OCI-LY7 (cell line): ENCODE measurements around the gene PFDN4. TPM values are rescaled to one million over a fixed set of nuclear protein-coding genes. Genes with fewer than 3 reads are reported as not detected.

Source experiments
- BruUV-seq: library from RNA; stranded (reverse); fragments of 400-500 nt; replicated peaks from 2 replicates; lab custom pipeline; 2021; lab: Mats Ljungman, UMichigan
- CTCF ChIA-PET: fragments of 300-600 bp; sonication (Branson Sonifier 250); formaldehyde crosslinking; loops from one replicate; lab custom pipeline; 2022; ENCODE audit warnings: antibody characterized with exemption; ENCODE audit not compliant: unreplicated experiment; lab: Charles Lee
- POLR2A ChIA-PET: fragments of 300-600 bp; sonication (Branson Sonifier 250); formaldehyde crosslinking; loops from one replicate; lab custom pipeline; 2022; ENCODE audit warnings: antibody characterized with exemption; lab: Charles Lee
- DNase-seq: peaks from one replicate; pipeline ENCODE4 v3.0.0-alpha.2; 2015; ENCODE audit warnings: low spot score
- H2AFZ ChIP-seq: fragments of 200-600 bp; sonication (generic), shearing (Covaris generic); 2 replicates; pipeline ENCODE4 v1.6.1; 2014; ENCODE audit warnings: mild to moderate bottlenecking, antibody characterized with exemption, low read length, moderate library complexity
- H3K27ac ChIP-seq: fragments of 200-600 bp; sonication (generic); 2 replicates; pipeline ENCODE4 v1.5.1; 2014; ENCODE audit warnings: mixed run types, low read depth, mild to moderate bottlenecking, moderate library complexity, low read length, inconsistent platforms; ENCODE audit not compliant: poor library complexity, severe bottlenecking
- H3K36me3 ChIP-seq: fragments of 200-600 bp; sonication (generic); 2 replicates; pipeline ENCODE4 v1.6.1; 2014; ENCODE audit warnings: mild to moderate bottlenecking, antibody characterized with exemption, low read length, moderate library complexity, mixed read lengths; ENCODE audit not compliant: insufficient read depth
- H3K4me1 ChIP-seq: fragments of 200-600 bp; sonication (generic); 2 replicates; pipeline ENCODE4 v1.5.1; 2014; ENCODE audit warnings: mild to moderate bottlenecking, low read length; ENCODE audit not compliant: insufficient read depth, poor library complexity, severe bottlenecking
- H3K4me2 ChIP-seq: fragments of 200-600 bp; sonication (generic); 2 replicates; pipeline ENCODE4 v1.6.1; 2014; ENCODE audit warnings: mild to moderate bottlenecking, low read length
- H3K4me3 ChIP-seq: fragments of 200-600 bp; sonication (generic); 2 replicates; pipeline ENCODE4 v1.5.1; 2014; ENCODE audit warnings: mild to moderate bottlenecking, low read depth, low read length; ENCODE audit not compliant: poor library complexity, severe bottlenecking
- H3K79me2 ChIP-seq: fragments of 200-600 bp; sonication (generic); 2 replicates; pipeline ENCODE4 v1.6.1; 2016; ENCODE audit warnings: low read depth, mild to moderate bottlenecking, low read length, moderate library complexity, mixed read lengths; ENCODE audit not compliant: insufficient read depth
- H3K9me2 ChIP-seq: fragments of 200-600 bp; sonication (generic); 2 replicates; pipeline ENCODE4 v1.6.1; 2016; ENCODE audit warnings: mild to moderate bottlenecking, low read length, mixed read lengths; ENCODE audit not compliant: insufficient read depth
- H3K9me3 ChIP-seq: fragments of 200-600 bp; sonication (generic); 2 replicates; pipeline ENCODE4 v1.6.1; 2014; ENCODE audit warnings: mild to moderate bottlenecking, mixed run types, low read length, mixed read lengths
- H4K20me1 ChIP-seq: fragments of 200-600 bp; sonication (generic); 2 replicates; pipeline ENCODE4 v1.6.1; 2014; ENCODE audit warnings: mild to moderate bottlenecking, antibody characterized with exemption, low read length, moderate library complexity, mixed read lengths; ENCODE audit not compliant: insufficient read depth
- EZH2phosphoT487 ChIP-seq: fragments of 200-600 bp; sonication (generic); IDR thresholded peaks from 2 replicates; pipeline ENCODE4 v1.6.1; 2018; ENCODE audit warnings: low read depth, borderline replicate concordance, mild to moderate bottlenecking, mixed run types, antibody characterized with exemption, low read length, moderate library complexity, mixed read lengths
- intact Hi-C: fragments of 100-400 bp; cut with micrococcal nuclease; formaldehyde crosslinking; loops from one replicate; pipeline ENCODE4 v1.10.0; 2022; ENCODE audit not compliant: unreplicated experiment
- total RNA-seq, 2 experiments: library from RNA; depleted of rRNA in 1 of 2; stranded (reverse); fragments of >200 nt in 1 of 2; shearing (Covaris generic) in 1 of 2; gene quantifications; 2 replicates each; pipeline ENCODE4 v1.2.3, GENCODE V29; 2014 to 2022
- TF ChIP-seq, protein P1 (sequence below): fragments of 200-600 bp; sonication (generic); conservative IDR thresholded peaks from 2 replicates; pipeline ENCODE4 v1.5.1; 2014; ENCODE audit warnings: mild to moderate bottlenecking, antibody characterized with exemption, low read length, moderate library complexity, mixed read lengths

Gene PFDN4
- total RNA-seq, 2 experiments from 2014 or later = 29.7 to 40.7 TPM

DNA sequence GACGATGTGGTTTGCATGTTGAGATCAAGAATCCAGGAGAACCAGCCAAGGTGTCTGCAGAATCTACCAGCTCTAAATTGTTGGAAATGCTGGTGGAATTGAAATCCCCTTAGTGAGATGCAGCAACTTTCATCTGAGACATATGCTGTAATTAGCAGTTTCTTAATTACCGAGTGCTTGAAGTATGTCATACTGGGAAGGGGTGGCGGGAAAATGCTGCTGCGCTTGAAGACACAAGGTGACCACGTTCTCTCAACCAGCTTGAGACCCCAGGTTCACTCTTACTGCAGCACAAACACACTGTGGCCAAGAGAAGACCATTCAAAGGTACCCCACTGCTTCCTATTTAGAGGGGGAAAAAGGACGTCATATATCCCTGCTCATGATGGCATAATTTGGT lies 59.0 kb downstream of the PFDN4 start:
- H3K9me2 ChIP-seq = no peaks in the 10 kb centered on the region
- CTCF ChIA-PET = no interaction called here

DNA sequence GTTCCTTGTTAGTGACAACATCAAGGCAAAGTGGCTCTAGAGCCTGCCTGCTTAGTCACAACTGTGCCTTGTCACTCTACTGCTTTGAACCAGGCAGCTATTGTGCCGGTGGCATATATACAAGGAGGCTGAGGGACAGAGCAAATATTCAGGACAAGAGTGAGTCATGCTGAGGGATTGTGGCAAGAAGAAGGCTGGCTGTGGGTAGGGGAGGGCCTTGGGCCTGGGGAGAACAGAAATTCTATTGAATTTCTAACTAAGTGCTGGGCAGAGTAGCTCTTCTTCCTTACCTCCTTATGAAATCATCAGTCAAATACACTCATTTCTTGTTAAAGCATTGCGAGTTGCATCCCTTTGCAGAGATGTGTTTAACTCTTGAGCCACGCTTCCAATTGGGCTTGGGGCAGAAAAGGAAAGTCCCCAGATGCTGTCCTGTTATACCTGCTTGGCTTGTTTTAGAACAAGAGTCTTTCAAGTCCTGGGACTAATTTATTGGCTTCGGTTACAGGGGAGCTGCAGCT lies 59.7 kb downstream of the PFDN4 start:
- H3K27ac ChIP-seq = no peak overlapping the region
- no peaks in the 10 kb centered on the region for H3K9me2 ChIP-seq
- intact Hi-C loops = no loop called here
- H4K20me1 ChIP-seq = no peaks in the 10 kb centered on the region
- H3K4me1 ChIP-seq = no peaks in the 10 kb centered on the region
- BruUV-seq = no TSS peak
- H2AFZ ChIP-seq = no peak overlapping the region
- H3K9me3 ChIP-seq = no peaks in the 10 kb centered on the region
- H3K36me3 ChIP-seq = no peaks in the 10 kb centered on the region
- no peak overlapping the region for H3K4me3 ChIP-seq
- H3K79me2 ChIP-seq = no peaks in the 10 kb centered on the region
- ChIA-PET POLR2A (interaction anchor here (0.6 kb wide), 1 partner anchor 9 kb away, joined by 3 read pairs; no protein-coding TSS in a partner anchor), CTCF (no interaction called here)
- no peak for TF ChIP-seq EZH2phosphoT487
- TF ChIP-seq, protein P1, sequence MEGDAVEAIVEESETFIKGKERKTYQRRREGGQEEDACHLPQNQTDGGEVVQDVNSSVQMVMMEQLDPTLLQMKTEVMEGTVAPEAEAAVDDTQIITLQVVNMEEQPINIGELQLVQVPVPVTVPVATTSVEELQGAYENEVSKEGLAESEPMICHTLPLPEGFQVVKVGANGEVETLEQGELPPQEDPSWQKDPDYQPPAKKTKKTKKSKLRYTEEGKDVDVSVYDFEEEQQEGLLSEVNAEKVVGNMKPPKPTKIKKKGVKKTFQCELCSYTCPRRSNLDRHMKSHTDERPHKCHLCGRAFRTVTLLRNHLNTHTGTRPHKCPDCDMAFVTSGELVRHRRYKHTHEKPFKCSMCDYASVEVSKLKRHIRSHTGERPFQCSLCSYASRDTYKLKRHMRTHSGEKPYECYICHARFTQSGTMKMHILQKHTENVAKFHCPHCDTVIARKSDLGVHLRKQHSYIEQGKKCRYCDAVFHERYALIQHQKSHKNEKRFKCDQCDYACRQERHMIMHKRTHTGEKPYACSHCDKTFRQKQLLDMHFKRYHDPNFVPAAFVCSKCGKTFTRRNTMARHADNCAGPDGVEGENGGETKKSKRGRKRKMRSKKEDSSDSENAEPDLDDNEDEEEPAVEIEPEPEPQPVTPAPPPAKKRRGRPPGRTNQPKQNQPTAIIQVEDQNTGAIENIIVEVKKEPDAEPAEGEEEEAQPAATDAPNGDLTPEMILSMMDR = no peak
- no peak for DNase-seq
- H3K4me2 ChIP-seq = no peak overlapping the region

More for the DNA sequence above, 59.0 kb downstream of the PFDN4 start:
- Histone ChIP-seq H3K36me3 (no peaks in the 10 kb centered on the region), H3K4me1 (no peaks in the 10 kb centered on the region), H2AFZ (no peak overlapping the region), H4K20me1 (no peaks in the 10 kb centered on the region), H3K27ac (no peak overlapping the region), H3K9me3 (no peaks in the 10 kb centered on the region), H3K79me2 (no peaks in the 10 kb centered on the region), H3K4me3 (no peak overlapping the region), H3K4me2 (no peak overlapping the region)
- no TSS peak for BruUV-seq
- POLR2A ChIA-PET = no interaction called here
- TF ChIP-seq, protein P1 = no peak
- TF ChIP-seq EZH2phosphoT487 = no peak
- intact Hi-C loops = no loop called here
- DNase-seq = no peak

- H3K79me2 ChIP-seq = no peaks in the 10 kb centered on the region
- no peaks in the 10 kb centered on the region for H4K20me1 ChIP-seq
- no peak overlapping the region for H3K4me2 ChIP-seq
- no peaks in the 10 kb centered on the region for H3K9me3 ChIP-seq
- no peaks in the 10 kb centered on the region for H3K9me2 ChIP-seq
- H3K4me1 ChIP-seq = no peaks in the 10 kb centered on the region
- TF ChIP-seq EZH2phosphoT487 = no peak
- TF ChIP-seq, protein P1 = no peak
- H3K27ac ChIP-seq = no peak overlapping the region
- ChIA-PET POLR2A (no interaction called here), CTCF (no interaction called here)
- H2AFZ ChIP-seq = no peak overlapping the region
- intact Hi-C loops = no loop called here
- no peaks in the 10 kb centered on the region for H3K36me3 ChIP-seq
- DNase-seq = no peak
- BruUV-seq = no TSS peak
- no peak overlapping the region for H3K4me3 ChIP-seq
These were observed 61.1 kb downstream of the PFDN4 start for GRCh38 chr20:54268941-54269340.
